C4-2B (cell line): ENCODE results near the gene ERGIC1.

Source experiments
- ZFX ChIP-seq: fragments of 450-650 bp; IDR thresholded peaks from 2 replicates; pipeline ENCODE4 v1.6.1; 2017
- TF ChIP-seq, protein P1 (sequence below): fragments of 450-650 bp; conservative IDR thresholded peaks from 2 replicates; pipeline ENCODE4 v1.5.1; 2017; ENCODE audit warnings: mild to moderate bottlenecking

DNA sequence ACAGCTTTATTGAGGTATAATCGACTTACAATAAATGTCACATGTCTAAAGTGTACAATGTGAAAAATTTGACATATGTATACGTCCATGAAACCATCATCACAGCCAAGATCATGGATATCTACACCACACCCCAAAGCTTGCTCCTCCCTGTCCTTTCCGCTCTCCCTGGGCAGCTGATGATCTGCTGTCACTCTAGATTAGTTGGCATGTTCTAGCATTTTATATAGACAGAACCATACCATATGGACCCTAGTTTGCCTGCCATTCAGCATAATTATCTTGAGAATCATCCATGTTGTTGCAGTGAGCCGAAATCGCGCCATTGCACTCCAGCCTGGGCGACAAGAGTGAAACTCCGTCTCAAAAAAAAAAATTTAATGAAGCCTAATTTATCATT is 42.5 kb downstream of the ERGIC1 start:
- TF ChIP-seq, protein P1, sequence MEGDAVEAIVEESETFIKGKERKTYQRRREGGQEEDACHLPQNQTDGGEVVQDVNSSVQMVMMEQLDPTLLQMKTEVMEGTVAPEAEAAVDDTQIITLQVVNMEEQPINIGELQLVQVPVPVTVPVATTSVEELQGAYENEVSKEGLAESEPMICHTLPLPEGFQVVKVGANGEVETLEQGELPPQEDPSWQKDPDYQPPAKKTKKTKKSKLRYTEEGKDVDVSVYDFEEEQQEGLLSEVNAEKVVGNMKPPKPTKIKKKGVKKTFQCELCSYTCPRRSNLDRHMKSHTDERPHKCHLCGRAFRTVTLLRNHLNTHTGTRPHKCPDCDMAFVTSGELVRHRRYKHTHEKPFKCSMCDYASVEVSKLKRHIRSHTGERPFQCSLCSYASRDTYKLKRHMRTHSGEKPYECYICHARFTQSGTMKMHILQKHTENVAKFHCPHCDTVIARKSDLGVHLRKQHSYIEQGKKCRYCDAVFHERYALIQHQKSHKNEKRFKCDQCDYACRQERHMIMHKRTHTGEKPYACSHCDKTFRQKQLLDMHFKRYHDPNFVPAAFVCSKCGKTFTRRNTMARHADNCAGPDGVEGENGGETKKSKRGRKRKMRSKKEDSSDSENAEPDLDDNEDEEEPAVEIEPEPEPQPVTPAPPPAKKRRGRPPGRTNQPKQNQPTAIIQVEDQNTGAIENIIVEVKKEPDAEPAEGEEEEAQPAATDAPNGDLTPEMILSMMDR, result no peak
- TF ChIP-seq ZFX, result no peak
